ENCODE results near the gene UBA1.
A peak's percentile ranks its signal among the peaks of the same experiment; 100 is the strongest.

UBA1 gene

GRCh38 chrX:47193475-47194193 lies at the start of gene UBA1:
TSS of gene UBA1 (plus strand) at chrX:47193829. CDS start at chrX:47198803, 4,974 bp downstream.
- peak; percentile 85 for DNase-seq

- no peak for DNase-seq
These were observed 49.6 kb upstream of the UBA1 start for GRCh38 chrX:47143894-47144625.

GRCh38 chrX:47144626-47145394 lies 48.8 kb upstream of the UBA1 start, which contains the start of the genes NDUFB11 and RBM10:
TSS of gene NDUFB11 (minus strand) at chrX:47144702. CDS start at chrX:47144679, 23 bp downstream.
TSS of gene RBM10 (plus strand) at chrX:47145221. CDS start at chrX:47147482, 2,261 bp downstream.
- peak; percentile 82 for DNase-seq

- no peak for DNase-seq
These were observed 48.1 kb upstream of the UBA1 start for GRCh38 chrX:47145395-47146120.

GRCh38 chrX:47146121-47146935 lies 47.3 kb upstream of the UBA1 start:
- DNase-seq, result no peak

- DNase-seq, result no peak
These were observed 46.4 kb upstream of the UBA1 start for GRCh38 chrX:47146936-47147859.

GRCh38 chrX:47148946-47149345 lies 44.7 kb upstream of the UBA1 start:
- no peak for DNase-seq

- no peak for DNase-seq
These were observed 42.2 kb upstream of the UBA1 start for GRCh38 chrX:47151435-47151834.

- DNase-seq, result no peak
These were observed 36.8 kb upstream of the UBA1 start for GRCh38 chrX:47156611-47157520.

- no peak for DNase-seq
These were observed 35.5 kb upstream of the UBA1 start for GRCh38 chrX:47158131-47158530.

- DNase-seq, result no peak
These were observed 34.8 kb upstream of the UBA1 start for GRCh38 chrX:47158781-47159180.

- no peak for DNase-seq
These were observed 32.8 kb upstream of the UBA1 start for GRCh38 chrX:47160781-47161180.

GRCh38 chrX:47162927-47163583 lies 30.6 kb upstream of the UBA1 start:
- no peak for DNase-seq

GRCh38 chrX:47164420-47164819 lies 29.2 kb upstream of the UBA1 start:
- DNase-seq, result no peak

- no peak for DNase-seq
These were observed 27.5 kb upstream of the UBA1 start for GRCh38 chrX:47166126-47166525.

GRCh38 chrX:47168495-47169073 lies 25.0 kb upstream of the UBA1 start:
- no peak for DNase-seq

- DNase-seq, result no peak
These were observed 24.4 kb upstream of the UBA1 start for GRCh38 chrX:47169273-47169672.

- no peak for DNase-seq
These were observed 23.7 kb upstream of the UBA1 start for GRCh38 chrX:47169726-47170515.

Measured in DMS153 (cell line).